Mucosa of descending colon (tissue), 3 donors: ENCODE data around the gene GPC6. TPM values are rescaled to one million over a fixed set of nuclear protein-coding genes. Genes with fewer than 3 reads are reported as not detected.

Experiments
- ATAC-seq: fragments of 200-7000 bp; cut with Tn5 transposase; one replicate; pipeline ENCODE4 v1.9.1; 2020; ENCODE audit warnings: mild to moderate bottlenecking, moderate library complexity
- DNase-seq, 3 donors: peaks; one replicate each; pipeline ENCODE4 v3.0.0-alpha.2; 2020
- H3K36me3 ChIP-seq: fragments of 200-600 bp; one replicate; pipeline ENCODE4 v1.8.0; 2021; ENCODE audit warnings: low read depth, mild to moderate bottlenecking
- H3K4me1 ChIP-seq: fragments of 200-600 bp; one replicate; pipeline ENCODE4 v1.8.0; 2021; ENCODE audit warnings: low read depth, mild to moderate bottlenecking
- H3K4me3 ChIP-seq: fragments of 200-600 bp; one replicate; pipeline ENCODE4 v1.8.0; 2021; ENCODE audit warnings: mild to moderate bottlenecking
- H3K9me3 ChIP-seq: fragments of 200-600 bp; one replicate; pipeline ENCODE4 v1.8.0; 2021; ENCODE audit warnings: mild to moderate bottlenecking
- intact Hi-C, 2 donors: fragments of 100-400 bp; cut with DNase I in 1 of 2; cut with micrococcal nuclease in 1 of 2; formaldehyde crosslinking; loops; one replicate each; pipeline versions ENCODE4 v1.11.0 to v1.11.1; 2022; cut with DNase I, micrococcal nuclease
- total RNA-seq, 3 donors: library from RNA; stranded (reverse); fragmentation: NEBNext Ultra II Directional in 2 of 3; extraction: Animal tissue kit (Norgen Biotek cat#: 25700) in 2 of 3; gene quantifications; one replicate each; pipeline versions ENCODE4 v1.2.1 to v1.2.4, GENCODE V29; 2021 to 2023
- TF ChIP-seq, protein P1 (sequence below): fragments of 200-600 bp; IDR thresholded peaks from one replicate; pipeline ENCODE4 v1.8.0; 2022; ENCODE audit warnings: antibody characterized with exemption, mild to moderate bottlenecking
- donor health status: DM: no; HTN: no; CAD: no; lungs with moderate emphysema.
- donor health status: DM: no; HTN: no; CAD: no.
- donor health status: DM: no; HTN: yes; CAD: no.

Gene GPC6
- total RNA-seq, 3 donors from 2014 or later = 2.7 to 11.3 (median 7.5) TPM

DNA sequence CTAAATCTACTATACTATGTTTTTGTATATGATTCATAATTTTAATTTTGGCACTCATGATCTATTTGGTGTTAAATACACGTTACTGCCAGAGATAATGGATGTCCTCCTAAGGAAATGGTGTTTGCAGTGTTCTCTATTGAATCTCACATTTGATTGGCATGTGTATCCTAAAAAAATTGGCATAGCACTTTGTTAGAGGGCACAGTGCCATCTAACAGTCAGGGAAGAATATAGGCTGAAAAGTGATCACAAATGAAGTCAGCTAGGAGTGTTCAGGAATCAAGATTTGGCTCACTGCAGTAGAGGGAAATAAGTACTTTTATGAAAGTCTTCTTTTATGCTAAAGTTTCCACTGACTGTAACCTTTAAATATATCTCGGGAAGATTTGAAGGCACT lies 624.6 kb downstream of the GPC6 start:
- ATAC-seq = no peak
- no peak for DNase-seq
- Histone ChIP-seq H3K4me1 (no peaks in the 10 kb centered on the region), H3K9me3 (no peaks in the 10 kb centered on the region), H3K36me3 (no peaks in the 10 kb centered on the region), H3K4me3 (no peak overlapping the region)
- TF ChIP-seq, protein P1, sequence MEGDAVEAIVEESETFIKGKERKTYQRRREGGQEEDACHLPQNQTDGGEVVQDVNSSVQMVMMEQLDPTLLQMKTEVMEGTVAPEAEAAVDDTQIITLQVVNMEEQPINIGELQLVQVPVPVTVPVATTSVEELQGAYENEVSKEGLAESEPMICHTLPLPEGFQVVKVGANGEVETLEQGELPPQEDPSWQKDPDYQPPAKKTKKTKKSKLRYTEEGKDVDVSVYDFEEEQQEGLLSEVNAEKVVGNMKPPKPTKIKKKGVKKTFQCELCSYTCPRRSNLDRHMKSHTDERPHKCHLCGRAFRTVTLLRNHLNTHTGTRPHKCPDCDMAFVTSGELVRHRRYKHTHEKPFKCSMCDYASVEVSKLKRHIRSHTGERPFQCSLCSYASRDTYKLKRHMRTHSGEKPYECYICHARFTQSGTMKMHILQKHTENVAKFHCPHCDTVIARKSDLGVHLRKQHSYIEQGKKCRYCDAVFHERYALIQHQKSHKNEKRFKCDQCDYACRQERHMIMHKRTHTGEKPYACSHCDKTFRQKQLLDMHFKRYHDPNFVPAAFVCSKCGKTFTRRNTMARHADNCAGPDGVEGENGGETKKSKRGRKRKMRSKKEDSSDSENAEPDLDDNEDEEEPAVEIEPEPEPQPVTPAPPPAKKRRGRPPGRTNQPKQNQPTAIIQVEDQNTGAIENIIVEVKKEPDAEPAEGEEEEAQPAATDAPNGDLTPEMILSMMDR = no peak
- intact Hi-C loops = no loop called here

DNA sequence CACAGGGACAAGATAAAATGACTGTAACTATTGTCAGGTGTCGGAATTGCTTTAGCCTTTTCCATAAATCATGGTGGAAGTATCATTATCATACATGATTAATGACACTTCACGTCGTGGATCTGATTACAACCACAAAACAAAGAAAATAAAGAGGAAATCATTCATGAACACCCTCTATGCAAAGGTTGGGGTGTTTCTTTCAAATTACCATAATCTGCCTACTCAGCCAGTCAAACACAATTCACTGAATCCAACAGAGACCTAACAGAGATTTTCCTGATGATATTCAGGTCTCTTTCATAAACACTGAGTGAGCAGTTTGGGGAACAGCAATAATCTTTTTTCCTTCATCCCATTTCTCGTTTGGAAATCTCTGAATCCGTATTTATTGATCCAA lies 627.3 kb downstream of the GPC6 start:
- intact Hi-C loops = no loop called here
- no peak overlapping the region for H3K4me3 ChIP-seq
- no peaks in the 10 kb centered on the region for H3K4me1 ChIP-seq
- no peak for ATAC-seq
- H3K9me3 ChIP-seq = no peaks in the 10 kb centered on the region
- H3K36me3 ChIP-seq = no peaks in the 10 kb centered on the region
- TF ChIP-seq, protein P1 = no peak
- DNase-seq = no peak

DNA sequence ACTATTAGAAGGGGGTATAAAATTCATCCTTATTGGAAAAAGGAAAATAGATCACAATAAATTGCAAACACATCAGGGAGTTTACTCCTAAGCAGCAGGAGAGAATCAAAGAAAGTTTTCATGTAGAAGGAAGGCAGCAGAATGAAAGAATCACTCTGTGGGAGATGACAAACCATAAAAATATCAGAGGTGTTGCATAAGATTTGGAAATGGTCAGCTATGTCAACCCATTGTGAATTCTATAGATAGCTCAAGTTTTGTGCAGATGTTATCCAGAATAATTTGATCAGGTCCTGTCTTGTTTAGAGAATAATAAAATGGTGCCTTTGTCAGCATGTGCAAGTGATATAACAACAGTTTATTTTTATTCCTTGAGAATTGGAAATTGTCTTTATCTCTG lies 630.5 kb downstream of the GPC6 start:
- H3K4me1 ChIP-seq = no peaks in the 10 kb centered on the region
- H3K9me3 ChIP-seq = no peaks in the 10 kb centered on the region
- H3K4me3 ChIP-seq = no peak overlapping the region
- ATAC-seq (no peak), DNase-seq (no peak)
- TF ChIP-seq, protein P1 = no peak
- H3K36me3 ChIP-seq = no peaks in the 10 kb centered on the region
- intact Hi-C loops = no loop called here

DNA sequence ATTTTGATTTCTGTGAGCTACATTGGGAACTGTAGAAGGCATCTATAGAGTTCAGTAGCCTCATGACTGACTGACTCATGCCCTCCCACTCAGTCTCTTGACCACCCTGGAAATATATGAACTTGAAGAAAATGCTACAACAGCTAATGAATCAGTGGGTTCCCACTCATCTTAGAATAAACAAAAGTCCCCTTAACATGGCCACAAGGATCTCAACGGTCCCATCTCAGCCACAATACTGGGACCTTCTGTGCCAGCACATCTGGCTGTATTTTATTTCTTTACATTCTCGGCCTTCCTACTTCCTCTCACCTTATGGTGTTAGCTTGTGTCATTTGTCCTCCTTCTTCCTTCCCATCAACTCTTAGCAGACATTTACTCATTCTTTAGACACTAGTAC lies 633.1 kb downstream of the GPC6 start:
- intact Hi-C loops = no loop called here
- ATAC-seq = no peak
- Histone ChIP-seq H3K9me3 (no peaks in the 10 kb centered on the region), H3K4me3 (no peak overlapping the region), H3K4me1 (no peaks in the 10 kb centered on the region), H3K36me3 (no peaks in the 10 kb centered on the region)
- TF ChIP-seq, protein P1 = no peak
- DNase-seq = no peak

DNA sequence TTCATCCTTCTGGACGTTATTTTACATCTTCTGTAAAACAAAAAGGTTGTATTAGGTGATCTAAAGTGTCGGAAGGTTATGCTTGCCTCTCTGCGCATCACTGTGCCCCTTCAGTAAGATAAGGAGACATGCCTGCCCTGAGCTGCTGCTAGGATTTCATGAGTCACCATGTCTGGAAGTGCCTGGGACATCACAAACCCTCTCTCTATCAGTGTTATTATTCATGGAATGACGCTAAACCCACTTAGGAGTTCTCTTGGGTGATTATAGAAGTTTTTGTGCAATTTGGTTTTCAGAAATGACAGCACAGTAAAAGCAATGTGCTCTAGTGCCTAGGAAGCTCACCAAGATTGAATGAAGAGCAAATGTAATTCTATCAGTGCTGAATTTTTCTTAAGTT lies 635.2 kb downstream of the GPC6 start:
- Histone ChIP-seq H3K4me1 (no peaks in the 10 kb centered on the region), H3K36me3 (no peaks in the 10 kb centered on the region), H3K4me3 (no peak overlapping the region), H3K9me3 (no peaks in the 10 kb centered on the region)
- DNase-seq (no peak), ATAC-seq (no peak)
- TF ChIP-seq, protein P1 = no peak
- intact Hi-C loops = no loop called here

DNA sequence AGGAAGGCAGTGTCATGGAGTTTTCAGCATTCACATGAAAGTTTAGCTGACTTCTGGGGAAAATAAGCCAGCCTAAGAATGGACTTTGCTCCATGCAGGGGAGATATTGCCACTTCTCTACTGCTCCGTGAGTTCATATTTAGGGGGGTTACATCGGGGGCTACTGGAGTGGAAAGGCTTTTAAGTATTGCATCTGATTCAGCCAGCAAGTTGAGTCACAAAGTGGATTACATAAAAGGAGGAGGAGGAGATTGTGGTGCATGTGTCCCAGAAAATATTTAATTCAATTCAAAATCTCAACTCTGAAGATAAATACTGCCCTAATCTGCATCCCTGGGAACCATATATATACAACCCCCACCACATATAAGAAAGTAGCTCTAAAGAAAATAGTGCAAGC lies 635.7 kb downstream of the GPC6 start:
- Histone ChIP-seq H3K4me3 (no peak overlapping the region), H3K9me3 (no peaks in the 10 kb centered on the region), H3K4me1 (no peaks in the 10 kb centered on the region), H3K36me3 (no peaks in the 10 kb centered on the region)
- ATAC-seq = no peak
- no peak for DNase-seq
- intact Hi-C loops = no loop called here
- TF ChIP-seq, protein P1 = no peak
